Measurements from ENCODE around the gene BCL2.

Gene BCL2

DNA sequence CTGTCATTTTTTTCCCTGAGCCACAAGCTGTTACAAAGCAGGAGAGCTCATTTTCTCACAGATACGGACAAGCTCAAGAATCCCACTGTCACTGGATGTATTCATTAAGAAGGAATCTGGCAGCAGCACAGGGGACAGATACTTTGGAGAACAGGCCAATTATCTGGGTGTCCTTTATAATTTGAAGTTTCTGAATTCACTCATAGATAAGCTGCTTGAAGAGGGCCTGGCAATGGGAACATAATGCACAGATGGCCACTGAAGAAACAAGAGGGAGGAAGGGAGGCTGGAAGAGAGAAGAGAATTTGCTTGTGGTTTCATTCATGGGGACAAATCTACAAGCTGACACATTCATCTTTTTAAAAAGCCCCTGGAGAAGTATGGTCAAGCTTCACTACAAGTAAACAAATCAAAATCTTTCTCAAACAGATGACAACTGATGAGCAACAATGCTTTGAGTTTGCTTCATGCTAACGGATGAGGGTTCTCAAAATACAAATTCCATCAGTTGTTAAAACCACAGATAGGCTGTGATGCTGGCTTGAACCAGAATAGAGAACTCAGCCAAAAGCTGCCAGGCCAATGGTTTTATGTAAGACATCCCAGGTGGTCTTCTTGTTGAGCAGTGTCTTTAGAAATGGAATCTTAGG is 11.9 kb downstream of the BCL2 start:
- no peak for FAIRE-seq

DNA sequence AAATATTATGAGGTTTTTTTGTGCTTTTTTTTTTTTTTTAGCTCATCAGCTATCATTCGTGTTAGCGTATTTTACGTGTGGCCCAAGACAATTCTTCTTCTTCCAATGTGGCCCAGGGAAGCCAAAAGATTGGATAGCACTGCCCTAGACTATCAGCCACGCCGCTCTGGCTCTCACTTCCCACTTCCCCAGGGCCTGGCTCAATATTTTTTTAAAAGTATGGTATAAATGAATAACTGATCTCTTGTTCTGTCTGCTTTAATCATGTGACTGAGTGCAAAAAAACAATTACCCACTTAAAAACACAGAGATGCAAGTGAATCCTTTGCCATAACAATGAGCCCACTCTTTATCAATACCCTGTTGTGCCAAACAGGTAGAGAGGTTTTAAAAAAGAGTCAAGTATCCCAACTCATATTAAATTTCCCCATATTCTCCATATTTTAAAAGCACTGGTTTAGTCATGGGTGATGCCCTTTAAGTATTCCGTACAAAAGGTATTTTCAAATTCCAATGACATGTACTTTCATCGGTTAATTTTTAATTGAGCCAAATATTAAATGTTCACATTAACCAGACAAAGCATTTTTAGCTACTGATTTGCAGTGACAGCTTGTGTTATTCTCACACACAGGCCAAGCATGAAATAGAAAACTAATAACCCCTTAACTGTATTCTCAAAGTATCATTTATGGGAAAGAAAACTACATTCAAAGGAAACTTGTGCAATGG is 12.6 kb downstream of the BCL2 start:
- FAIRE-seq, result no peak

DNA sequence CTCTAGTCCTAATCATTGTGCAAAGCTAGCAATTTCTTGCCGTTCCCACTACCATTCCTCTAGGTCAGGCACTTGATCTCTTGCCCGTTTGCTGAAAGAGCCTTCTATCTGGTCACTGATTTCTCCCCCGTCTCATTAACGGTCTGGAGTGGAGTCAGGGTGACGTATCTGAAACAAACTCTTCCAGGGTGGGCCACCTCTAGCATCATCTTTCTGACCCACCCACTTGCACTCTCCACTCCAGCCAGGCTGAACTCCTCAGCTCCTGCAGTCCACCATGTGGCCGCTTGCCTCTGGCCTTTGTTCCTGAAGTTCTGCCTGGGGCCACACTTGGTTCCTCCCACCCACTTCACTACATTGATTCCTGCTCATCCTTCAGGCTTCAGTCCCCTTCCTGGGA is 13.3 kb downstream of the BCL2 start:
- FAIRE-seq, result no peak

DNA sequence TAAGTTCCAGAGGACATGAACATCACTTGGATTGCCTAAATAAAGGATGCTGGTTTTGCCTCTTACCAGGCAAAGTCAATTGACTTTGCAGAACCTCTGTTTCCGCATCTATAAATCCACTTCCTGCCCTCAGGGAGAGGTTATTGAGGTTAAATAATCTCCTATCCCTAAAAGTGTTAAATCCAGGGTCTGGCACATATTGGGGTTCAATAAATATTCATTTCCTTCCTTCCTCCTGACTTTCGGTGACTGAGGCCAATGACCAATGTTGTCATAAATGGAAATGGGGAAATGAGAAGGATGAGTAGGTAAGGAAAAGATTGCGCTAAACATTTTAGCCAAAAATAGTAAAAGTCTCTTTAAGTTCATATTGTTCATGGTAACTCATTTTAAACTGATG is 16.0 kb downstream of the BCL2 start:
- FAIRE-seq, result no peak

DNA sequence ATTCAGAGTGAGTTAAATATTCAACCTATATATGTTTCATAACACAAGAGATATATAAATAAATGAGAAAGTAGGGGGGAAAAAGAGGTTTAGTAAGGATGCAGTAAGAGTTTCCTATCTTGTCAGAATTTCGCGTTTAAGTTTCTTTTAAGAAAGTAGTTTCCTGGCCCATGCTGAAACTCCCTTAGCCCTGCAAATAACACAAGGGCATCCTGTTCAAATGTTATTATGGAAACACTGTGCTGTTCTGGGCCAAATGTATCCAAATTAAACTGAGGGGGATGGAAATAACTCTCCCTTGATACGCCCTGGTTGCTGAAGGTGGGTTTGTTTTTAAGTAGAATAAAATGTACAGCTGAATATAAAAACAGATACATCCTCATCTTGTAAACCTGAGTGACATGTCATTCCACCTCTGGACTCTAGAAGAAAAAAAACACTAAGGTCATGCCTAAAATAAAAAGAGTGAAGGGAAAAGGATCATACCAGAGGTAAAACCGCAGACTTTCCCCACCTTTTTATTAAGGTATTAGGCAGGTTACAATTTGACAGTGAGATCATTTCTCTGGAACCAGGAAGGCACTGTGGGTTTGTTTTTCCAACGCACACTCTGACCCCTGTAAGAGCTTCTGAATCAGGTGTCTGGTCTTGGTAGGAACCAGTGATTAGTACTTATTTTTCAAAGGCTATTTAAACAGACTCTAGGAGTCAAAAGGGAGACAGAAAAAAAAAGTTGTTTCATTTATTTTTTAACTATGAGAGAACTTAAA is 16.7 kb downstream of the BCL2 start:
- no peak for FAIRE-seq

DNA sequence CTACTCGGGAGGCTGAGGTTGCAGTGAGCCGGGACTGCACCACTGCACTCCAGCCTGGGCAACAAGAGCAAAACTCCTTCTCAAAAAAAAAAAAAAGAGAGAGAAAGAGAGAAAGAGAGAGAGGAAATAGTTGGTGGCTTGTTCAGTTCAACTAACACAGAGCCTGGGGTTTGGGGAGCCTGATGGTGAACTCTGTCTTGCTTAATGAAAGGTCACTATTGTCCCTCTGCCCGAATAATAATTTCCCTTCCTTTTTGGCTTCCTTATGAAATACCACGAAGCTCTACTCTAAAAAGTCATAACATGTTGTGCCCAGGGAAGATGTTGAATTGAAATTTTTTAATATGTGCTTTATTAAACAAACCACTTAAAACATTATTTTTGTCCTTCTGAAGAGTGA is 17.3 kb downstream of the BCL2 start:
- no peak for FAIRE-seq

DNA sequence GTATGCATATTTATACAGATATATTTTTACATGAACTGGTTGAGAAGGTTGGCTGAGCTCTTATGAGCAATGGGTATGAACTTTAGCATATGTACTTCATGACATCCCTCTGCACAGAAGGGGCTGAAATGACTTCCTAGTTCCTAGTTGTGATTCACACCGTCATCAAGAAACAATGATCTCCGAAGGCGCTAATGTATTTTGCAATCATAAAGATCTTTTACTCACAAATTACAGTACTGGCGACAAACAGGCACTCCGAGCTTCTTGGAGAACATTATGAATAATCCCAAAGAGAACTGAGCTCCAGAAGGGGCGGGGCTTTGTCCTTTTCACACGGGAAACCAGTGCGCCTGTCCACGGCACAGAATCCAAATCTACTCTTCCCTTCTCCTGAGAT is 18.1 kb downstream of the BCL2 start:
- no peak for FAIRE-seq

DNA sequence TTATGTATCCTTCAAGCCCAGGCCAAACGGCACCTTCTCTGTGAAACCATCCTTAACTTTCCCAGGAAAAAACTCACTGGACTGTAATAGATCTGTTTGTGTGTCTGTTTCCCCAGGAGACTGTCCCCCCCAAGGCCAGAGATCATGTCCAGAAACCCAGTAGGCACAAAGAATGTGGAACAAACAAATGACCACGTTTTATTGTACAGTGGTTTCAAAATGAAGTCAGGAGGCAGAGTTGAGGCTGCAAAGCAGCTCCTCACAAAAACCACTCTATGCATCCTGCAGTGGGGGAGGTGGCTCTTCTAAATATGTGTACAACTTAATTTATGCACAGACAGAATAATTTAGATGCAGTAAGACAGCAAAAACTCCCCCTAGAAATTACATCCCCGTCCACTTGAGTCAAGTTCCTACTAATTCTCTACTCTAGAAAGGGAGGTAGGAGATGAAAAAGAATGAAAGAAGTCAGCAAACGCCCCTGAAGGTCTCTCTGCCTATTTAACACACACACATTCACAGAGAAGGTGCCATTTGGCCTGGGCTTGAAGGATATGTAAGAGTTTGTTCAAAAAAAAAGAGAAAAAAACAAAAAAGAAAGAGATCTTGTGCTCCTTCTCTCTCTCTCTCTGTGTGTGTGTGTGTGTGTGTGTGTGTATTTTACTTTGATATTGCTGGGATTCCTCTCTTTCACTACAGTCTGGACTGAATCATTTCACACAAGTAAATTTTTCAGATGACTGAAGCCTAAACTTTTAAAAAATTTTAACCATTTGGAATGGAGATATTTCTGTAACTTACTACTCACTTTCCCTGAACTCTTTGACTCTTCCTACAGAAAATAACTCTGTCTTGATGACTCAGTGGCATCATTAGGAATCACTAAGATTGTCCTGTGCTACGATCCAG is 19.5 kb downstream of the BCL2 start:
- FAIRE-seq, result no peak

DNA sequence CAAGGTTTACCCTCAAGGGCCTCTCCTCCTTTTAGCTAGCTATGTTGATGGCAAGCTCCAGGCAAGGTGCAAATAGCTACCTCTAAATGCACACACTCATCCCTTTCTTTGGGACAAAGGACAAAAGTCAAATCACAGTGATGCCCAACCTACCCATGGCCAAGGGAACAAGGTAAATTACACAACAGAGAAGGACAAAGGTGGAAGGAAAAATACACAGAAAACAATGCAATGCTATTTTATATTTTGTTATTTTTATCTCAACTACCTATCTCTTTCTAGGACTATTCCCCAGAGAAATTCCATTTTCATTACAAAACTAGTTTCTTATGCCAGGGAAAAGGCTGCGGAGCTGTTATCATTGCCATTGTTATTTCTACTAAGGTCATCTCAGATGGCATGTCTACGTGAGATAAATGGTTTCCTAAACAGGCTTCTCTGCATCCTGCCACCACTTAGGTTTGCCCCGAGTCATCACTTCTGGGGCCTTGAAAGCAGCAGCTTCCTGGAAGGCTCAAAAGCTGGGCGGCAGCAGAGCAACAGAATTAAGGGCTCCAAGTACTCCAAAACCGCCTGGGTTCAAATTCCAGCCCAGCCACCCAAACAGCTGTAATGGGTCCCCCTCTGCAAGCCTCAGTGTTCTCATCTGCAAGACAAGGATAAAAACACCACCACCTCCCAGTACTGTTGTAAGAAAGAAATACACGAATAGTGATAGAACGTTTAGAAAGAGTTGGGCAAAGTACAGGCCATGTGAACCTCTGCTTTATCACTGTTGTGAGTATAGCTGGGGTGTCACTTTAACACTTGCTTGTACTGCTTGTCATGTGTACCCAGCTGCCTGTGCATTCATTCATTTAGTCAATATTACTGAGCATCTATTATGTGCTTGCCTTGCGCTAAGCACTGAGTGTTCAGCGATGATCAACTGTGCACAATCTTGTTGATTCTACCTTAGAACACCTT is 20.9 kb downstream of the BCL2 start:
- no peak for FAIRE-seq

DNA sequence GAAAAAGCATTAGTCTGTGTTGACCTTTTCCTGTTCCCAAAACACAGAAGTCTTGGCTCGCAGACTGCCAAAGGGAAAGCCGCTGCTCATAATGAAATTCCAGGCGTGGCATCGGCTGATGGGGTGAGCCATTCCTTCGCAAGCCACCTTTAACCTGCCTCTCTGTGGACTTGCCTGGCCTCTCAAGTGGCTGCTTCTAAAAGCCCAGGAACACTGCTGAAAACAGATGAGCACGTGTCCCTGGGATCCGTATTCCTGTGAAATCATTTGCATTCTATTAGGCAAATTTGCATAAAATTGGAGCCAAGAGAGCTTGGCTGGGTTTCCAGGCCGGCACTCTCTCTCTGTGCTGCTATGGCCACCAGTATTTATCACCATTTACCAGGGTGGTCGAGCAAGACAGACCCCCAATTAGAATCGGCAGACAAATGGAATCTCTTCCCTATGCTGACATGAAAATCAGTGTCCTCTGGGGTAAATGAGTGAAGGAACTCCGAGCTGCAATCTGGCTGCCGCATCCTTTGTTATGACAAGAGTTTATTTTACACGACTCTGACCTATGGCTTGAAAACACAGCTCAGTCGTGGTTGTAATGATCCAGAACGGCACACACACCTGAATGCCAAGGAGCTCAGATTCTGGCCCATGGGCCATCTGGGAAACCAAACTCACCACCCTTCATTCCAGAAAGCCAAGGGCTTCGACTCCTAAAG is 21.7 kb downstream of the BCL2 start:
- no peak for FAIRE-seq

DNA sequence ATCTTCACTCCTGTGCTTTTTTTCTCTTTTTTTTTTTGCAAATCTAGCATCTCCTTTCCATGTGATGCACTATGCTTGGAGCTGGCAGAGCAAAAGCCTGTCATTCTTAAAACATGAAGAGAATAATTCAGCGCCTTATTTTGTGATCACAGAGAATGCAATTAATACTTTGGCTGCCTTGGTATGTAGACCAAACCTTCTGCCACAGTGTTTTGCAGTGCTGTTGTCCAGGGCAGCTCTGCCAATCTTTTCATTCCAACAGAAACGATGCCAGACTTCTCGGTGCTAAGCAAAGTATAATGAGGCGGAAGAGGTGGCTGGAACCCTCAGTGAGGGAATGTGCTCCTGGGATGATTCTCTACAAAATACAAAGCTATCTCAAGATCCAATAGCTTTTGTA is 25.6 kb downstream of the BCL2 start:
- FAIRE-seq, result no peak

DNA sequence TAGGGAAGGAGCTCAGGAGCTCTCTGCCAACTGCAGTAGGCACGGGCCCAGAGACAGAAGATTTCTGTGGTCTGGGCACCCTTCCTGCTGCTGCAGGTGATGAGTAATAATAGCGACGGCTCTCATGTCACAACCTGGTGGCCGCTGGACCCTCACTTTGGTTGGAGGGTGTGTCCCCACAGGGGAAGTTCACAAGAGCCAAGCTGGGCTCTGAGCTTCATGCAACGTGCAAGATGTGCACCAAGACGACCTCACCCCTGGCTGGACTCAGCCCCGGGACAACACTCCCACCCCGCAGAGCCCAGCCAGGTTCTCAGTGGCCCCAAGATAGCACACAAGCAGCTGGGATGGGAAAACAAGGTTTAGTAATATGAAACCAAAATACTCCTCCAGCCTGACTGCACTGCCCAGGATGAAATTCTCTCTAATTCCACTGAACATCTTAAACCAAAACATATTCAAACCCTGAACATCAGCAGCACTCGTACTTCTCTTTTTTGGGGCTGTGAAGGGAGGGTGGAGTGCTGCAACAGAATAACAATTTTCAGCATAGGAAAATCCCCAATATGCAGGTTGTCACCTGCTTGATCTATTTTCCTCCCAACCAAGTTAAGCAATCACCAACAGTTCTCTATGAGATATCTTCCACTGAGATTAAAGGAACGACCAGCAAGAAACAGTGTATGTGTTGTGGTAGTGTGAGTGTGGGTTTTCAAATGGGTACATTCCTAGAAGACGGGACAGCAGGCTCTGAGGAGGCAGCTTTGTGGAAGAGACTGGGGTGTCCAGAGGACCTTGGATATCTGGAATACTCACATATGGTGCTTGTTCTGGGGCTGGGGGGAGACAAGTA is 26.5 kb downstream of the BCL2 start:
- no peak for FAIRE-seq

DNA sequence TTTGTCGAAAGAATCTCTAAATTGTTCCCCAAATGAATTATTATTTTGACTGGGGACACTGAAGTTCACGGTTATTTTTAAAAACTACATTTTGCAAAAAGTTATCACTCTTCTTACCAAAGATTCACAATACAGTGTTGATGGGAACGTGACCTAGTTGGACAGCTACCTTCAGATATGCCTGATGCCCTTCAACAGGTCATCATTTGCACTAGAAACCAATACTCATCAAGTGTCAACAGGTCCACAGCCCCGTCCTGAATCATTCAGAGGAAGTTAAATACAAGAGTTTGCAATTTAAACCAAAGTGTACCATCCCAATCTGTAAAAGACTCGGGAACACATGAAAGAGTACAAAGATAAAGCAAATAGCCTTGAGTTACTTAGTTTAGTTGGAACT is 28.3 kb downstream of the BCL2 start:
- FAIRE-seq, result no peak

DNA sequence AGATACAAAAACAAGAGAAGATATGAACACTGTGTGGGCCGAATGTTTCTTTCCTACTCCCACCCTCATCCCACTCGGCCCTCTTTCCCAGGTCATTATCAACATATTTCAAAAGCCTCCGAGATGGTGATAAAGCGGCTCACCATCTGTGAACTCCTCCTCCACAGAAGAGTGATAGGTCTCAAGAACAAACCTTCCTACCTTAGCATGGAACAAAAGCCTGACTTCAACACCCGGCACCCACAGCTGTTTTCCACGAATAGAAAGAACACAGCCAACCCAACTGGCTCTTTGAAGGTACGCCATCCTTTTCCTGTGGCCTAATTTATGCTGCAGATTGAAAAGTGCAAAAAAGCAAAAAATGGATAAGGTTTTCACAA is 28.8 kb downstream of the BCL2 start:
- FAIRE-seq, result no peak

DNA sequence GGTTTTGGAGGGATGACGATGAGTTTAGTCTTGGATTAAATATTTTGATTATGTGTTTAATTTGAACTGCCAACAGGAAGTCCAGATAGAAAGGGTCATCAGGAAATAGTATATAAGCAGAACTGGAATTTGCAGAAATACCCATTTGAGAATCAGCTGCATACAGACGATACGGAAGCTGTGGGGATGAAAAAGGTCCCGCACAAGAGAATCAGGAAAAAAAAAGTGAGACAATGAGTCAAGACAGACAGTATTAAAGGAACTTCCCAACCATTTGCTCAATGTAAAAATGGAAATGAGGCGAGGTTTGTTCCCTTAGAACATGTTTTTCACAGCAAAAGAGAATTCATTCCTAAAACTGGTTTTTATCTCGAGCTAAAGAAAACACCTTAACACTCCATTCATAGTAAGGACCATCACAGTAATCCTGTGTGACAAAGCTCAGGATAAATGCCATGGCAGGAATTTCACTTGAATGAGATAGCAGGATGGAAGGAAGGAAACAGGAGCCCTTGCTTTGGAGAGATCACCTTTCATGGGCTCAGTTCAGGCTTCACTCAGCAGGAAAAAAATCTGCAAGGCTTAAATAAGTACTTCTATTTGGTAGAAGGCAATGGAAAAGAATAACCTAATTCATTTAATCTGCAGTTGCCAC is 29.3 kb downstream of the BCL2 start:
- no peak for FAIRE-seq

DNA sequence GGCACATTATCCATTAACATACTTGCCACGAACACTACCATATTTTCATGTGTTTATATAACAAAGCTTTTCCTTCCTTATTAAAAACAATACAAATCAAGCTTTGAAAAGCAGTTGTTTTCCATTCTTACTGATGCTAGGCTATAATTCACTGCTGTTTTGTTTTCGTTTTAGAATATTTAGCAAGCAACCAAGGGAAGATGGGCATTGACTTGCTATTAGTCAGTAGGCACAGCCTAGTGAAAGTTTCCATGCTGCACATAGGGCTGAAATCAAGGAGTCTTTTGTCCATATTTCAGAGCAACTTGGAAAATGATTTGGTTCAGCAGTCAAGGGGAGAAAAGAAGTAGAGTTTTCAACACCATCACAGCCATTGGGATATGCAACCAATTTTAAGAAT is 31.3 kb downstream of the BCL2 start:
- no peak for FAIRE-seq

DNA sequence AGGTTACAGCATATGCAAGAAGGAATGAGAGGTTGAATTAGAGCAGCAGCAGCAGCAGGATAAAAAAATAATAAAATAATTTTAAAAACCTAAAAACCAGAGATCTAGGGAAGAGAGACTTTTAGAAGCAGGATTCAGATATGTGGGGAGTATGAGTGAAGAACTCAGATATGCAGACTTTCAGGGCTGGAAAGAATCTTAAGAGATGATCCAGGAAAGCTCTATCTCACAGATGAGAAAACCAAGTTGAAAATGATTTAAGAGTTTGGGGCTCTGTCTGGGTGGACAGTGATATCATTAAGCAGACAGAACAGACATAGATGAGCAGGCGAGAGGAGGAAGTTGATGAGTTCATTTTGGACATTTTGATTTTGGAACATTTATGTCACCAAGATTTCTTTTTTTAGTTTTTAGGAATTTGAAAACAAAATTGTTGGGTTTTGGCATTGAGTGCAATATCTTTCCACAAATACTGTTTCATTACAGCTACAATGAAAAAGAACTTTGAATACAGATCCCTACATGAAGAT is 31.8 kb downstream of the BCL2 start:
- FAIRE-seq, result no peak

DNA sequence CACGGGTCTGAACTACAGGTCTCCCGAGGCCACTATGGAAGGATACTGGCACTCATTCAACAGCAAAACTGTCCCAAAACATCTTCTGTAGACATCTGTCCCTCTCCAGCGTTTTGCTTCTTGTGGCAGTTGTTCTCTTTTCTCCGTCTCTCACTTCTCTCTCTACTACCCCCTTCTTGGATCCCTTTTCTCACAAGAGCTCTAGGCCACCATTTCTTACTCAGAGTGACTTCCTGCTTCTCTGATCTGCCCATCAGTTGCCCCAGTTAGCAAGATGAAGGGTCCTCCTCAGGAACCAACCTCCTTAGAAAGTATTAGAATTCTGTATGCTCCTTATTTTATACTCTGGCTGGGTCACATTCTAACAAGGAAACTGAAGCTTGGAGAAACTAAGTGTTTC is 32.6 kb downstream of the BCL2 start:
- no peak for FAIRE-seq

Data from G401.6 (cell line).